Brain pericyte (primary cell): ENCODE results near the gene CASS4.

Experiments
- DNase-seq: peaks from one replicate; pipeline ENCODE4 v3.0.0-alpha.2; 2012; ENCODE audit warnings: low read depth, low spot score

Gene CASS4

GRCh38 chr20:56445540-56445939 lies 33.5 kb downstream of the CASS4 start:
- DNase-seq = no peak

DNA sequence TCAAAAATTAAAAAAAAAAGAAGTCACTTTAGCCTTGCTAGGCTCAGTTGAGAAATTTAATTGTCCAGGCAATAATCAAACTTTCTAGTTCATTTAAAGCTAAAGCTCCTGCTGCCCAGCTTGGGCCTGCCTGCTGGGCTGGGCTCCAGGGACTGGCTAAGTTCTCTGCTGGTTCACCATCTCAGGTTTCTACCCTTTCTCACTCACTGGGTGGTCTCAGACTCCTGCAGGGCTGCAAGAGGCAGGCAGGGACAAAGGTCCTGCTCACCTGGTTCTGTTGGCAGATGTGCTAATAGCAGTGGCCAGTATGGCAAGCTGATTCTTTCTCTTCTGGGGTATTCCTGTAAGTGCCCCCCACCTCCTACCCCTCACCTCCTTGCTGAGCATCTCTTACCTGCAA lies 35.2 kb downstream of the CASS4 start:
- DNase-seq = no peak

DNA sequence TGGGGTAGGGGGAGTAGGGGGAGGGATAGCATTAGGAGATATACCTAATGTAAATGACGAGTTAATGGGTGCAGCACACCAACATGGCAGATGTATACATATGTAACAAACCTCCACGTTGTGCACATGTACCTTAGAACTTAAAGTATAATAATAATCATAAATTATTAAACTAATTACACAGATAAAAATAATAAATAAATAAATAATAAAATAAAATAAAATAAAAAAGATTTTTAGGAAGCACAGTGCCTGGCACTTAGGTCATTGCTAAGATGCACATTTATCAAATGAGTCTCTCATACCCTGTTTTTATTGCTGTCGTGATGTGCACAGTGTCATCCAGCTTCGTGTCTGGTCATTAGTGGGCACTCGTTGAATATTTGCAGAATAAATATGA lies 37.4 kb downstream of the CASS4 start:
- DNase-seq = no peak

GRCh38 chr20:56451056-56451765 lies 39.2 kb downstream of the CASS4 start:
- no peak for DNase-seq

- no peak for DNase-seq
Measured at GRCh38 chr20:56453352-56453751, 41.3 kb downstream of the CASS4 start.

DNA sequence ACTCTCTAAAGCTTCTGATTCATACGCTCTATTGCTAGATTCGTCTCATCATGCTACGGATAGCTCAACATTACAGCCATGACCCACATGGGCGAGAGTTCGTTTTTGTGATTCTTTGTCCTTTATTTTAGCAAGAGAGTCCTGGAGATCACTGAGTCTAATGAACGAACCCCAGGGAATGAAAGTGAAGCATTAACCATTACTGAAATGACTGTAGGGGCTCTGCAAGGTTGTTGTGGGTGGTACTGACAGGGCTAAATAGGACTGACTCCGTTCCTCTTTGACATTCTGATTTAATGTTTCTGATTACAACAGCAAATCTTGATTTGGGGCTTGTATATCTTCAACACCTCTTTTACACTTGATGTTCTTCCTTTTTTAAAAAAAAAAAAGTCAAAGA lies 42.7 kb downstream of the CASS4 start:
- no peak for DNase-seq

- no peak for DNase-seq
Measured at GRCh38 chr20:56458206-56458821, 46.3 kb downstream of the CASS4 start.

GRCh38 chr20:56460459-56460858 lies 48.4 kb downstream of the CASS4 start:
- DNase-seq = no peak

DNA sequence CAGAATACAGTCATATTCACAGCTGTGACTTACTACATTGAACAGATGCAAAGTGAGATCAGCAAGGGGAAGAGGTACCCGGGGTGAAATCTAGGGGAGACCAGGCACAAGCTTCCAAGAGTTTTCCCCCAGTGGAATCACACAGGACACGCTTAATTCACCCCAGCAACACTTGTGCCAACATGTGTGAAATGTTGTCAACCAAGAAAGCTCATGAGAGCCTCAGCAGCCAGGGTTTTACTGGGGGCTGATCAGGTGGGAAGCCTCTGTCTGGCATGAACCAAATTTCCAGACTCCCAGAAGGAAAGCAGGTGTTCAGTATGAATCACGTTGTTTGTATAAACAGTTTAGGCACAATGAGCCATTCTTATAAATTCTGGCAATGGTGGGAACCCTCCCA lies 49.5 kb downstream of the CASS4 start:
- DNase-seq = no peak

DNA sequence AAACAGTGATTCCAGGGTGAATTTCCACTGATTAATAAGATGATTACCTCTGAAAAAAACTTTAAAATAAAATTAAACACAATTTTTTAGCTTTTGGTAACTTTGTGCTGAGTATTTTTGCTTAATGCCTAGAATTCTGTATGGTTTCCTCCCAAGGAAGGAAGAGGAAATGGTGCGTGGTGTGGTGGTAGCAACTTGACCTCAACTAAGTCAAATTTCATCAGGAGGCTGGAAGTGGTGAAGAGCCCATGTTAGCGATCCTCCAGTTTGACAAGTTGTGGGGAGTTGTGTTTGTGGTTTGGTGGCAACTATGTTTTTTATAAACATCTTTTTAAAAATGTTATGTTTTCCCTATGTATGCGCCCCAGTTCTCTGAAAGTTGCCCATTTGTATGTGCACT lies 51.4 kb downstream of the CASS4 start:
- DNase-seq = no peak

GRCh38 chr20:56465997-56466396 lies 53.9 kb downstream of the CASS4 start:
- DNase-seq = no peak

DNA sequence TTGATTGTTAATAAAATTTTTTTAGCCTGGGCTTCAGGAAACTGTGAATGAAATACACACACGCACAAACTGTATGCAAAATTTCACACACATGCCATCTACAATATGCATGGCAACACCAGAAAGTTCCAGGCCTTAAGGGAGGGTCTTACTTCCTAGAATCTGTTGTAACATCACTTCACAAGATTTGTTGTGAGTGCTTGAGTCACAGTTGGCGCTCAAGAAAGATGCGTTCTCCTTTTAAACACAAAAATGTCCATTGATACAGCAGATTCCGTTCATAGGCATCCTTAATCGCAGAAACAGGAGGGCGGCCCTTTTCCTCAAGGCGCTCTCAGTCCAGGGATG lies 55.9 kb downstream of the CASS4 start:
- DNase-seq = no peak

GRCh38 chr20:56468316-56469076 lies 56.4 kb downstream of the CASS4 start, which contains the start of gene RTF2:
Gene RTF2 (plus strand): TSS chr20:56468627. CDS start chr20:56468698, 71 bp downstream.
- peak; percentile 78 for DNase-seq

DNA sequence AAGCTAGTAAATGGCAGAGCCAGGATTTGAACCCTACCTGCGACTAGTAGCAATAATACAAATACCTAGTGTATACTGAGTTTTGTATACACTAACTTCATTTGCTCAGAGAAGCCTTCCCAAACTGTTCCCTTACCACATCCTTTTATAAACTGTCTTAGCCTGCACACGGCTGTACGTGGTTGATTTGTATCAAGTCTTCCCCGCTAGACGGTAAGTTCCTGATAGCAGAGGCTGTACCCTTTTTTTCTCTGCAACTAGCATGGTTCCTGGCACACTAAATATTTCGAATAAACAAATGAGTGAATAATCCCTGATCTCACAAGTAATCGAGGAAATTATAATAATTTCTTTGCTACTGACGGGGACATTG lies 57.0 kb downstream of the CASS4 start:
- DNase-seq = no peak

- no peak for DNase-seq
Measured at GRCh38 chr20:56483970-56484369, 71.9 kb downstream of the CASS4 start.

GRCh38 chr20:56487216-56487615 lies 75.2 kb downstream of the CASS4 start:
- no peak for DNase-seq

- no peak for DNase-seq
Measured at GRCh38 chr20:56488566-56488965, 76.5 kb downstream of the CASS4 start.

DNA sequence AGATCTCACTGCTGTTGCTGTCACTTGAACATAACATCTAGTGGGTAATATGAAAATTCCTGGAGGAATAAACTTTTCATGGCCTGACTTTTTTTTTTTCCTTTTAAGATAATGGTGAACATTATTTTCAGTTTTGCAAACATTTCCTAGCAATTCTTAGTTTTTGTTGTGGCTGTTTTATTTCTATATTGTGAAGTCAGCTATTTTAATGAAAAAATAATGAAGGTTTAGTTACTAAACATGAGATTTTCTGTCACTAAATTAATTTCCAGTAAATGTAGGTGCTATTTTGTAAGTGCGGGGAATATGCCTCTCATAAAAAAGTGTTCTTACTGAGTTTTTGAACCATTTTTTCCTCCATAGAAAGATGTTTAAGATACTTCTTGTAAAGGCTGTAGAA lies 89.1 kb downstream of the CASS4 start:
- no peak for DNase-seq

- no peak for DNase-seq
Measured at GRCh38 chr20:56503916-56504315, 91.9 kb downstream of the CASS4 start.

DNA sequence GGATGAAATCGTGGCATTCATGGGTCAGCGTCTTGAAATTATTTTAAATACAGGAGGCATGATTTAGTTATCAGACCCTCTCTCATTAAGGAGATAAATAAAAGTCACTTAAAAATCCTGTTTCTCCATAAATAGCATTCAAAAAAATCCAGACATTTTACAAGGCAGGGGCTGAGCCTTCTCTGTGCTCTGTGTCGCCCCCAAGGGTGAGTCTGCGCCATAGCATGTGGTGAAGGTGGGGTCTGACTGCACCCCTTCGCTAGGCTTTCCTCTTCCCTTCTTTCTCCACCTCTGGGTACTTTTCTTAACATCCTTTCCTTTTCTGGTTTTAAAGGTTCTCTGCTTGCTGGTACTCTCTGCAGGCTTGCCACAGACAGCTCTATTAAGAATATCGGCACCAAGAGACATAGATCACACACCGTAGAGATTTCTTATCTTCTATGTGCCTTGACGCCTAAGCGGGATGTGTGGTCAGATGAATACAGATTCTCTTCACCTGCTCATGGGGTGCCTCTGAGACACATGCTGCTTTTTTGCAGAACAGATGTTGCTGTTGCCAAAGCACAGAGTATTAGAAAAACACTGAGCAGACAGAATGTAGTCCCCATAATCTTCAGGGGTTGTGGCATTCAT lies 92.4 kb downstream of the CASS4 start:
- no peak for DNase-seq

GRCh38 chr20:56506103-56506502 lies 94.0 kb downstream of the CASS4 start:
- DNase-seq = no peak
